HFF-Myc (cell line): Measurements from ENCODE around the gene ARMC2.

Experiments
- DNase-seq: peaks from one replicate; pipeline ENCODE4 v3.0.0-alpha.2; 2011; ENCODE audit warnings: low read depth; ENCODE audit errors: extremely low read depth
- H3K4me3 ChIP-seq: replicated peaks from 2 replicates; pipeline ENCODE4 v1.5.1; 2011; ENCODE audit warnings: low read depth, mild to moderate bottlenecking, control low read depth, low read length
- CTCF ChIP-seq: IDR thresholded peaks from 2 replicates; pipeline ENCODE4 v1.5.1; 2012; ENCODE audit warnings: mild to moderate bottlenecking, low read depth, low read length, control low read depth; ENCODE audit errors: missing control alignments

The ARMC2 gene

GRCh38 chr6:108957221-108957620, 109.0 kb downstream of the ARMC2 start:
- no peak for DNase-seq
- H3K4me3 ChIP-seq, result no peak overlapping the region
- no peak for TF ChIP-seq CTCF

GRCh38 chr6:108958900-108959770, 110.9 kb downstream of the ARMC2 start:
- no peak overlapping the region for H3K4me3 ChIP-seq
- TF ChIP-seq CTCF, result no peak
- DNase-seq, result no peak

- no peak for DNase-seq
- H3K4me3 ChIP-seq, result no peak overlapping the region
- TF ChIP-seq CTCF, result no peak
Measured at GRCh38 chr6:108959972-108960582, 111.9 kb downstream of the ARMC2 start.

DNA sequence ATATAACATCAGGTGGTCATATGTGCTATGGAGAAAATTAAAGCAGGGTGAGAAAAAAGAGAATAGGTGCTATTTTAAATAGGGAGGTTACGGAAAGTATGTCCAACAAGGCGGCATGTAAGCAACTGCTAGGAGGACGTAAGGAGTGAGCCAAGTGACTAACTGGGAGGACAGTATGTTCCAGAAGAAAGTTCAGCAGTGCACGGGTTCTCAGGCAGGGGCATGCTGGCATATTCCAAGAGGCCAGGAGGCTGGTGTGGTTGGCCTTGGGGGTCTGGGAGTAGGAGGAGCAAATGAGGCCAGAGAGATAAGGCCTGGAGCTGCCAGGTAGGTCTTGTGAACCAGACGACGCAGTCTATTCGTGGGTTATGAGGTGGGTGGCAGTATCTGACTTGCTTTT, 112.4 kb downstream of the ARMC2 start:
- no peak for TF ChIP-seq CTCF
- no peak for DNase-seq
- no peak overlapping the region for H3K4me3 ChIP-seq

DNA sequence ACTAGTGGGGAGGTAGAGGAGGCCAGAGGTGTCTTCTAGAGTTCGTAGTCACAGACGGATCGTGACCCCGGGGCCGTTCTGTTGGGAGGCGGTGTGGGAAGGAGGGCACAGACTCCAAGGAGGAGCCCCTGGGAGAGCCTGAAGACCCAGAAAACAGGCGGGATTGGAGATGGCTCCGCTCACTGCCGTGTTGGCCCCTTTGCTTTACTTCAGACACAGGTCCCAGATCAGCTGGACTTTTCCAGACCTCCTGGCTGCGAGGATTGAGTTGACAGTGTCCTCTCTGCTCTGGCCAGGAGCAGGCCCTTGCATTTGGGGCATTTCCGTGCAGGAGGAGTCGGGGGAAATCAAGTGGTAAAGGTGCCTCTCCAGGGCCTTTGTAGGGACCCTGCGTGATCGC, 112.9 kb downstream of the ARMC2 start:
- TF ChIP-seq CTCF, result no peak
- no peak overlapping the region for H3K4me3 ChIP-seq
- DNase-seq, result no peak

DNA sequence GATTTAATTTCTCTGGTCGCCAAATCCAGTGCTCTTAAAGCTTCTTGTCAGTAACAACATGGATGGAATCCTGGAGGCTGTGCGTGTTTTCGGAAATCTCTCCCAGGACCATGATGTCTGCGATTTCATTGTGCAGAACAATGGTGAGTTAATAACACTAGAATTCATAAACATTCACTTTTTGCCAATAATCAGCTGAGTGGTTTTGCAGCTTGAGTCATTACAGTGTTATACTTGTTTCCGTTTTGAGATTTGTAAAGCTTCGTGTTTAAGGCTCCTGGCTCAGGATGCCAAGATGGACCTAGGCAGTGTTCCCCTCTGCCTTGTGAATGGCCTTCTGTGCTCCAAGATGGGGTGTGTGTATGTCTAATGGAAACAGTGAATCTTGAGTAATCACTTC, 113.8 kb downstream of the ARMC2 start:
- H3K4me3 ChIP-seq, result no peak overlapping the region
- DNase-seq, result no peak
- TF ChIP-seq CTCF, result no peak
